Endothelial cell of umbilical vein (primary cell): ENCODE measurements around the gene UPF3A. TPM values are rescaled to one million over a fixed set of nuclear protein-coding genes. Genes with fewer than 3 reads are reported as not detected.

Source experiments
- BruUV-seq: library from RNA; stranded (reverse); fragments of 400-500 nt; replicated peaks from 2 replicates; lab custom pipeline; 2021; lab: Mats Ljungman, UMichigan
- CTCF ChIA-PET: fragments of 300-600, 350-600 bp; sonication (Branson Sonifier 250); formaldehyde crosslinking; loops from one replicate; lab custom pipeline; 2021; ENCODE audit warnings: antibody characterized with exemption, inconsistent platforms; lab: Charles Lee
- POLR2A ChIA-PET: fragments of 300-600, 350-600 bp; sonication (Branson Sonifier 250); formaldehyde crosslinking; loops from one replicate; lab custom pipeline; 2021; ENCODE audit warnings: antibody characterized with exemption, inconsistent platforms; lab: Charles Lee
- DNase-seq: peaks from one replicate; pipeline ENCODE4 v3.0.0-alpha.2; 2011; ENCODE audit warnings: low read depth, low spot score
- FAIRE-seq: peaks from 2 replicates; lab custom pipeline; 2011; peaks lifted over from hg19 to GRCh38; lab: Jason Lieb, UNC
- H2AFZ ChIP-seq: 2 replicates; pipeline ENCODE4 v1.6.0; 2012; ENCODE audit warnings: low read depth, low read length, control low read depth, inconsistent platforms
- H3K27ac ChIP-seq: 2 replicates; pipeline ENCODE4 v1.5.1; 2011; ENCODE audit warnings: low read depth, mild to moderate bottlenecking, control low read depth, low read length, moderate library complexity; ENCODE audit not compliant: insufficient read depth
- H3K27me3 ChIP-seq, 2 experiments: 2 replicates each; pipeline versions ENCODE4 v1.6.0 to v1.6.1; 2011; ENCODE audit warnings: low read length in 2 of 2, mixed read lengths in 1 of 2; ENCODE audit not compliant: control insufficient read depth in 2 of 2, insufficient read depth in 2 of 2
- H3K36me3 ChIP-seq, 2 experiments: 2 replicates in 1 of 2; 3 replicates in 1 of 2; pipeline ENCODE4 v1.5.1; 2011; ENCODE audit warnings: low read length in 2 of 2, mild to moderate bottlenecking in 1 of 2, moderate library complexity in 1 of 2; ENCODE audit not compliant: control insufficient read depth in 2 of 2, insufficient read depth in 2 of 2; ENCODE audit errors: extremely low read depth in 1 of 2
- H3K4me1 ChIP-seq: 3 replicates; pipeline ENCODE4 v1.5.1; 2011; ENCODE audit warnings: mild to moderate bottlenecking, low read length; ENCODE audit not compliant: control insufficient read depth, insufficient read depth; ENCODE audit errors: extremely low read depth
- H3K4me2 ChIP-seq: 2 replicates; pipeline ENCODE4 v1.6.1; 2011; ENCODE audit warnings: low read length, control low read depth, mixed read lengths; ENCODE audit not compliant: insufficient read depth
- H3K4me3 ChIP-seq, 3 experiments: fragments of 200-600 bp in 1 of 3; sonication (generic), shearing (Covaris generic) in 1 of 3; replicated peaks in 1 of 3; 2 replicates each; pipeline ENCODE4 v1.5.1; 2011 to 2016; ENCODE audit warnings: control low read depth in 3 of 3, low read length in 3 of 3, mild to moderate bottlenecking in 2 of 3, inconsistent platforms in 1 of 3, low read depth in 1 of 3, moderate library complexity in 1 of 3; ENCODE audit not compliant: insufficient read depth in 1 of 3
- H3K79me2 ChIP-seq: 2 replicates; pipeline ENCODE4 v1.6.0; 2012; ENCODE audit warnings: low read length, inconsistent platforms; ENCODE audit not compliant: control insufficient read depth, insufficient read depth
- H3K9ac ChIP-seq: replicated peaks from 2 replicates; pipeline ENCODE3; 2011; ENCODE audit warnings: low read length, control low read depth; ENCODE audit not compliant: insufficient read depth; ENCODE audit errors: extremely low read depth
- H3K9me1 ChIP-seq: replicated peaks from 3 replicates; pipeline ENCODE4 v1.6.0; 2011; ENCODE audit warnings: mild to moderate bottlenecking, low read length; ENCODE audit not compliant: control insufficient read depth, insufficient read depth; ENCODE audit errors: extremely low read depth
- H3K9me3 ChIP-seq: replicated peaks from 2 replicates; pipeline ENCODE4 v1.5.1; 2012; ENCODE audit warnings: low read length, inconsistent platforms; ENCODE audit not compliant: control insufficient read depth, insufficient read depth
- H4K20me1 ChIP-seq: replicated peaks from 2 replicates; pipeline ENCODE3; 2011; ENCODE audit warnings: mild to moderate bottlenecking, low read length; ENCODE audit not compliant: control insufficient read depth, insufficient read depth; ENCODE audit errors: extremely low read depth
- EZH2 ChIP-seq: IDR thresholded peaks from 2 replicates; pipeline ENCODE4 v1.6.1; 2012; ENCODE audit warnings: borderline replicate concordance, low read depth, mild to moderate bottlenecking, moderate library complexity, low read length, inconsistent platforms; ENCODE audit not compliant: severe bottlenecking
- FOS ChIP-seq: IDR thresholded peaks from 2 replicates; pipeline ENCODE4 v1.6.1; 2011; ENCODE audit warnings: mild to moderate bottlenecking, low read length, moderate library complexity, borderline replicate concordance; ENCODE audit not compliant: insufficient read depth
- GATA2 ChIP-seq: IDR thresholded peaks from 2 replicates; pipeline ENCODE4 v1.7.0; 2011; ENCODE audit warnings: low read depth, mild to moderate bottlenecking, moderate library complexity, mixed read lengths, low read length; ENCODE audit not compliant: insufficient read length, insufficient read depth
- JUN ChIP-seq: IDR thresholded peaks from 2 replicates; pipeline ENCODE4 v1.6.1; 2011; ENCODE audit warnings: borderline replicate concordance, low read depth; ENCODE audit not compliant: insufficient read length, insufficient read depth
- MYC ChIP-seq: IDR thresholded peaks from one replicate; pipeline ENCODE4 v1.6.1; 2011; ENCODE audit warnings: mild to moderate bottlenecking, low read depth, low read length
- POLR2A ChIP-seq: IDR thresholded peaks from 2 replicates; pipeline ENCODE4 v1.6.1; 2012; ENCODE audit warnings: low read depth, mild to moderate bottlenecking, control low read depth, low read length
- POLR2AphosphoS5 ChIP-seq: IDR thresholded peaks from 2 replicates; pipeline ENCODE4 v1.6.1; 2012; ENCODE audit warnings: low read depth, mild to moderate bottlenecking, control low read depth, low read length, moderate library complexity; ENCODE audit not compliant: insufficient read depth
- dilution Hi-C: fragments of 300-500 bp; cut with MboI; formaldehyde crosslinking; loops from one replicate; pipeline ENCODE4 v1.15.0; 2019; ENCODE audit warnings: low sequenced_read_pairs; ENCODE audit not compliant: extremely low pct_ligation_motif_present
- intact Hi-C: fragments of 100-400 bp; cut with micrococcal nuclease; formaldehyde crosslinking; loops from one replicate; pipeline ENCODE4 v1.10.0; 2022
- polyA plus RNA-seq, 4 experiments: library from polyadenylated mRNA; depleted of rRNA in 3 of 4; stranded (reverse) in 3 of 4; unstranded in 1 of 4; fragments of >200 nt; gene quantifications; 2 replicates each; pipeline versions ENCODE4 v1.2.1 to v1.2.3, GENCODE V29; 2011 to 2012; ENCODE audit warnings: missing spikeins in 1 of 4
- total RNA-seq: library from RNA; stranded (reverse); gene quantifications from 2 replicates; pipeline ENCODE4 v1.2.3, GENCODE V29; 2021
- TF ChIP-seq, protein P1 (sequence below), 2 donors: IDR thresholded peaks; 1 replicate in 1 of 2; 2 replicates in 1 of 2; pipeline ENCODE4 v1.5.1; 2011; ENCODE audit warnings: low read length in 2 of 2, mild to moderate bottlenecking in 2 of 2, moderate library complexity in 2 of 2, control low read depth in 1 of 2, inconsistent platforms in 1 of 2, low read depth in 1 of 2; ENCODE audit not compliant: insufficient read depth in 1 of 2; ENCODE audit errors: extremely low read depth in 1 of 2
- TF ChIP-seq, protein P2 (sequence below): IDR thresholded peaks from 2 replicates; pipeline ENCODE4 v1.6.1; 2011; ENCODE audit not compliant: insufficient read depth, insufficient read length

Gene UPF3A
- total and polyA plus RNA-seq, 2 donors (not counting 3 experiments of a cell fraction or from before 2014, with no cell fraction given), result 37.2 to 75.4 TPM

DNA sequence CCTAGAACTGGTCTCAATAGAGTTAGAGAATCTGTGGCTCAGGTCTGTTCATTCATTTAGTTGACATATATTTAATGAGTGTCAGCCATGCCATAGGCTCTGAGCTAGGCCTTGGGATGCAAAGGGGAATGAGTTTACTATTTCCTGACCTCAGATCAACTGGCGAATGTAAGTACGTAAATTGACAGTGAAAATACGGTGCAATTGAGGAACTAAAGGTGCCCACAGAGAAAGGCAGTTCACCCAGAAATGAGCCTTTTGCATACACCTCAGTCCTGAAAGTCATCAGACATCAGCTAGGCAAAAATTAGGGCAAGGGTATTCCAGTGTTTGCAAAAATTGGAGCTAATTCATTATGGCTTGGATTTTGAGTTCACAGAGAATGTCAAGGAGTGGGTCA is 20.6 kb upstream of the UPF3A start:
- H3K27ac ChIP-seq, result no peak overlapping the region
- TF ChIP-seq FOS, result no peak
- no peak for TF ChIP-seq JUN
- H3K4me1 ChIP-seq, result no peaks in the 10 kb centered on the region
- H3K9ac ChIP-seq, result no peak overlapping the region
- DNase-seq (no peak), FAIRE-seq (no peak)
- intact Hi-C loops (no loop called here), dilution Hi-C loops (no loop called here)
- H4K20me1 ChIP-seq, result no peaks in the 10 kb centered on the region
- no peaks in the 10 kb centered on the region for H3K79me2 ChIP-seq
- no peaks in the 10 kb centered on the region for H3K9me3 ChIP-seq
- POLR2A ChIA-PET, result no interaction called here
- no peak overlapping the region for H3K4me2 ChIP-seq
- peaks cover 20 to 33% of the 10 kb centered on the region in 2 experiments for H3K36me3 ChIP-seq
- CTCF ChIA-PET, result no interaction called here
- no peak overlapping the region for H2AFZ ChIP-seq
- H3K9me1 ChIP-seq, result no peaks in the 10 kb centered on the region
- no peak overlapping the region for H3K4me3 ChIP-seq
- no TSS peak for BruUV-seq
- no peaks in the 10 kb centered on the region for H3K27me3 ChIP-seq

DNA sequence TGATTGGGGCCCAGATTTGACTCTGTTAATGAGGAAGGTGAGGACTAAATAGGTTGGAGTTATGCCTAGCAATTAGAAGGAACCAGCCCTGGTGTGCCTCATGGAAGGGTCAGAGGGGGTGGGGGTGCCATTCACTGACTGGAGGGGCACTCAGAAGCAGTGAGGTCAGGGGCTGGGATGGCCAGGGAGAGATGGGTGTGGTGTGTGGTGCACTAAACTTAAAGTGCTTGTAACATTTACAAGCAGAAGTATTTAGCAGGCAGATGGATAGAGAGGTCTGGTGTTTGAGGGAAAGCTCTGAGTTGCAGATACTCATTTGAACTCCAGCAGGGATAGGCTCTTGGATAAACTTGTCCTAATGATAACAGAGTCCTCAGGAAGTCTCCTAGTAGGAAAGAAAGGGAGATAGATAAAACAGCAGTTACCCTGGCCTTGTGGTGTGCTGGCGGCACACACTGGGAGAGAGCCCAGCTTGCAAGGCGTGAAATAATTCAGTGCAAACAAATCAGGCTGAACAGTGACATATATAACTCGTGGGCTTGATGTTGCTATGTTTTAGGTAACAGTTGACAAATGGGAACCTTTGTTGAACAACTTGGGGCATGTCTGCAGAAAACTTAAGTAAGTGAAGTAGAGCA is 20.0 kb upstream of the UPF3A start:
- Histone ChIP-seq H3K4me1 (no peaks in the 10 kb centered on the region), H3K27me3 (no peaks in the 10 kb centered on the region), H3K79me2 (no peaks in the 10 kb centered on the region), H3K36me3 (peaks cover 22 to 36% of the 10 kb centered on the region in 2 experiments), H3K27ac (no peak overlapping the region), H3K4me2 (no peak overlapping the region), H3K9me1 (no peaks in the 10 kb centered on the region), H4K20me1 (no peaks in the 10 kb centered on the region), H3K9ac (no peak overlapping the region), H3K9me3 (no peaks in the 10 kb centered on the region), H3K4me3 (no peak overlapping the region), H2AFZ (no peak overlapping the region)
- BruUV-seq, result no TSS peak
- FAIRE-seq (no peak), DNase-seq (no peak)
- ChIA-PET POLR2A (no interaction called here), CTCF (no interaction called here)
- intact Hi-C loops (no loop called here), dilution Hi-C loops (no loop called here)
- TF ChIP-seq EZH2 (no peak), JUN (no peak), GATA2 (no peak), FOS (no peak), POLR2A (no peak), POLR2AphosphoS5 (no peak), MYC (no peak)
- TF ChIP-seq, protein P1, sequence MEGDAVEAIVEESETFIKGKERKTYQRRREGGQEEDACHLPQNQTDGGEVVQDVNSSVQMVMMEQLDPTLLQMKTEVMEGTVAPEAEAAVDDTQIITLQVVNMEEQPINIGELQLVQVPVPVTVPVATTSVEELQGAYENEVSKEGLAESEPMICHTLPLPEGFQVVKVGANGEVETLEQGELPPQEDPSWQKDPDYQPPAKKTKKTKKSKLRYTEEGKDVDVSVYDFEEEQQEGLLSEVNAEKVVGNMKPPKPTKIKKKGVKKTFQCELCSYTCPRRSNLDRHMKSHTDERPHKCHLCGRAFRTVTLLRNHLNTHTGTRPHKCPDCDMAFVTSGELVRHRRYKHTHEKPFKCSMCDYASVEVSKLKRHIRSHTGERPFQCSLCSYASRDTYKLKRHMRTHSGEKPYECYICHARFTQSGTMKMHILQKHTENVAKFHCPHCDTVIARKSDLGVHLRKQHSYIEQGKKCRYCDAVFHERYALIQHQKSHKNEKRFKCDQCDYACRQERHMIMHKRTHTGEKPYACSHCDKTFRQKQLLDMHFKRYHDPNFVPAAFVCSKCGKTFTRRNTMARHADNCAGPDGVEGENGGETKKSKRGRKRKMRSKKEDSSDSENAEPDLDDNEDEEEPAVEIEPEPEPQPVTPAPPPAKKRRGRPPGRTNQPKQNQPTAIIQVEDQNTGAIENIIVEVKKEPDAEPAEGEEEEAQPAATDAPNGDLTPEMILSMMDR (IDR thresholded peaks at IDR 0.05; ENCODE audit: extremely low read depth in 1 of 2, insufficient read depth in 1 of 2, low read depth in 1 of 2, low read length in 2 of 2), result no peak
- TF ChIP-seq, protein P2, sequence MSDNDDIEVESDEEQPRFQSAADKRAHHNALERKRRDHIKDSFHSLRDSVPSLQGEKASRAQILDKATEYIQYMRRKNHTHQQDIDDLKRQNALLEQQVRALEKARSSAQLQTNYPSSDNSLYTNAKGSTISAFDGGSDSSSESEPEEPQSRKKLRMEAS, result no peak
